IMR-90 (cell line): ENCODE results near the gene MTUS2. TPM values are rescaled to one million over a fixed set of nuclear protein-coding genes. Genes with fewer than 3 reads are reported as not detected.

Experiments
- ATAC-seq: fragments of 200-7000 bp; cut with Tn5 transposase; 2 replicates; pipeline ENCODE4 v1.9.1; 2020; ENCODE audit warnings: low read depth, mild to moderate bottlenecking, moderate library complexity
- BruUV-seq: library from RNA; stranded (reverse); fragments of 400-500 nt; replicated peaks from 2 replicates; lab custom pipeline; 2021; lab: Mats Ljungman, UMichigan
- CTCF ChIA-PET: fragments of 300-600 bp; formaldehyde crosslinking; extraction: SDS; loops from one replicate; lab custom pipeline; 2021; ENCODE audit warnings: antibody characterized with exemption; lab: Yijun Ruan, JAX
- POLR2A ChIA-PET: fragments of 300-600 bp; sonication (Branson Sonifier 250); formaldehyde crosslinking; loops from one replicate; lab custom pipeline; 2022; ENCODE audit warnings: antibody characterized with exemption; ENCODE audit not compliant: unreplicated experiment; lab: Charles Lee
- DNase-seq: peaks from one replicate; pipeline ENCODE4 v3.0.0; 2013
- H2AFZ ChIP-seq: replicated peaks from 2 replicates; pipeline ENCODE3; 2013; ENCODE audit warnings: low read length, mild to moderate bottlenecking; ENCODE audit not compliant: poor library complexity
- H2AK5ac ChIP-seq: 2 replicates; pipeline ENCODE4 v1.6.1; 2013; ENCODE audit warnings: low read depth, low read length, inconsistent platforms
- H2AK9ac ChIP-seq: replicated peaks from 2 replicates; pipeline ENCODE3; 2013; ENCODE audit warnings: mild to moderate bottlenecking, low read depth, low read length, moderate library complexity; ENCODE audit not compliant: poor library complexity
- H2BK120ac ChIP-seq: 2 replicates; pipeline ENCODE4 v1.6.1; 2013; ENCODE audit warnings: low read depth, low read length, inconsistent platforms
- H2BK15ac ChIP-seq: 3 replicates; pipeline ENCODE4 v1.6.1; 2013; ENCODE audit warnings: low read depth, low read length, inconsistent platforms
- H2BK20ac ChIP-seq: 2 replicates; pipeline ENCODE4 v1.6.1; 2013; ENCODE audit warnings: low read depth, mild to moderate bottlenecking, inconsistent platforms, low read length, moderate library complexity
- H2BK5ac ChIP-seq: 2 replicates; pipeline ENCODE4 v1.6.1; 2013; ENCODE audit warnings: mild to moderate bottlenecking, low read depth, low read length, inconsistent platforms; ENCODE audit not compliant: poor library complexity, severe bottlenecking
- H3K14ac ChIP-seq: replicated peaks from 2 replicates; pipeline ENCODE4 v1.6.1; 2013; ENCODE audit warnings: low read depth, low read length, inconsistent platforms
- H3K18ac ChIP-seq: 2 replicates; pipeline ENCODE4 v1.6.1; 2013; ENCODE audit warnings: low read depth, low read length, control low read depth
- H3K23ac ChIP-seq: 2 replicates; pipeline ENCODE4 v1.6.1; 2013; ENCODE audit warnings: low read depth, low read length, inconsistent platforms
- H3K27ac ChIP-seq: 2 replicates; pipeline ENCODE4 v1.5.1; 2013; ENCODE audit warnings: mild to moderate bottlenecking, control low read depth, low read length; ENCODE audit not compliant: insufficient read depth
- H3K27me3 ChIP-seq: 2 replicates; pipeline ENCODE4 v1.6.1; 2013; ENCODE audit warnings: low read length; ENCODE audit not compliant: control insufficient read depth, insufficient read depth
- H3K36me3 ChIP-seq: 2 replicates; pipeline ENCODE4 v1.6.1; 2013; ENCODE audit warnings: low read length, mixed read lengths; ENCODE audit not compliant: control insufficient read depth, insufficient read depth
- H3K4ac ChIP-seq: 2 replicates; pipeline ENCODE4 v1.6.1; 2013; ENCODE audit warnings: low read depth, low read length, inconsistent platforms
- H3K4me1 ChIP-seq: 2 replicates; pipeline ENCODE4 v1.6.1; 2013; ENCODE audit warnings: low read length, mixed read lengths; ENCODE audit not compliant: control insufficient read depth, insufficient read depth
- H3K4me2 ChIP-seq: 2 replicates; pipeline ENCODE4 v1.6.1; 2013; ENCODE audit warnings: low read depth, mild to moderate bottlenecking, control low read depth, low read length, moderate library complexity
- H3K4me3 ChIP-seq: 2 replicates; pipeline ENCODE4 v1.5.1; 2013; ENCODE audit warnings: low read depth, mild to moderate bottlenecking, control low read depth, low read length, moderate library complexity; ENCODE audit not compliant: insufficient read depth
- H3K56ac ChIP-seq: 2 replicates; pipeline ENCODE4 v1.6.1; 2013; ENCODE audit warnings: low read length, inconsistent platforms; ENCODE audit not compliant: insufficient read depth; ENCODE audit errors: extremely low read depth
- H3K79me1 ChIP-seq, 2 experiments: 2 replicates each; pipeline ENCODE4 v1.6.1; 2013; ENCODE audit warnings: low read length in 2 of 2, inconsistent platforms in 1 of 2, low read depth in 1 of 2
- H3K9ac ChIP-seq: 2 replicates; pipeline ENCODE4 v1.6.1; 2013; ENCODE audit warnings: low read depth, low read length, control low read depth
- H3K9me1 ChIP-seq: 2 replicates; pipeline ENCODE4 v1.6.1; 2013; ENCODE audit warnings: low read length, inconsistent platforms; ENCODE audit not compliant: insufficient read depth
- H3K9me3 ChIP-seq: 2 replicates; pipeline ENCODE4 v1.6.1; 2013; ENCODE audit warnings: low read length; ENCODE audit not compliant: control insufficient read depth, insufficient read depth
- H4K20me1 ChIP-seq: 2 replicates; pipeline ENCODE4 v1.6.1; 2013; ENCODE audit warnings: low read length, inconsistent platforms; ENCODE audit not compliant: insufficient read depth
- H4K5ac ChIP-seq: 2 replicates; pipeline ENCODE4 v1.6.1; 2013; ENCODE audit warnings: mild to moderate bottlenecking, low read depth, low read length, control low read depth
- H4K8ac ChIP-seq, 2 experiments: 2 replicates each; pipeline ENCODE4 v1.6.1; 2013; ENCODE audit warnings: low read depth in 2 of 2, low read length in 2 of 2, control low read depth in 1 of 2, inconsistent platforms in 1 of 2
- H4K91ac ChIP-seq: 2 replicates; pipeline ENCODE4 v1.6.1; 2013; ENCODE audit warnings: low read depth, low read length, inconsistent platforms; ENCODE audit not compliant: insufficient read depth
- CTCF ChIP-seq: conservative IDR thresholded peaks from 2 replicates; pipeline ENCODE4 v1.5.1; 2012; ENCODE audit warnings: mild to moderate bottlenecking, low read depth, low read length, improper control_type of control experiment
- FOS ChIP-seq: fragments of 150-350 bp; IDR thresholded peaks from 2 replicates; pipeline ENCODE4 v1.6.1; 2016; ENCODE audit warnings: low read depth, low read length
- MAZ ChIP-seq: IDR thresholded peaks from 2 replicates; pipeline ENCODE4 v1.6.1; 2012; ENCODE audit warnings: low read depth, mild to moderate bottlenecking, low read length, improper control_type of control experiment, moderate library complexity, borderline replicate concordance
- MXI1 ChIP-seq: IDR thresholded peaks from 2 replicates; pipeline ENCODE4 v1.6.1; 2012; ENCODE audit warnings: low read depth, mild to moderate bottlenecking, low read length, moderate library complexity, borderline replicate concordance
- NFE2L2 ChIP-seq: fragments of 150-350 bp; IDR thresholded peaks from 2 replicates; pipeline ENCODE4 v1.6.1; 2016; ENCODE audit warnings: low read depth, mild to moderate bottlenecking, low read length
- RAD21 ChIP-seq: IDR thresholded peaks from 2 replicates; pipeline ENCODE4 v1.6.1; 2012; ENCODE audit warnings: low read length, improper control_type of control experiment
- RFX5 ChIP-seq: IDR thresholded peaks from 2 replicates; pipeline ENCODE4 v1.8.0; 2012; ENCODE audit warnings: low read depth, mild to moderate bottlenecking, low read length, moderate library complexity
- SMC3 ChIP-seq: fragments of 150-350 bp; IDR thresholded peaks from 2 replicates; pipeline ENCODE4 v1.6.1; 2016; ENCODE audit warnings: low read depth, mild to moderate bottlenecking, antibody characterized with exemption, low read length, moderate library complexity
- WGBS, 2 experiments: methylation state at CpG; one replicate each; pipeline versions ENCODE4 v1.1.5 to v1.1.7; 2013; ENCODE audit warnings: missing lambda C conversion rate in 2 of 2; ENCODE audit not compliant: insufficient read length in 1 of 2; ENCODE audit errors: extremely low coverage in 2 of 2; 5-methylcytosine and 5-hydroxymethylcytosine counted together
- dilution Hi-C: fragments of 300-500 bp; cut with HindIII; formaldehyde crosslinking; loops from one replicate; pipeline ENCODE4 v1.14.3; 2018; ENCODE audit warnings: low sequenced_read_pairs; ENCODE audit not compliant: unreplicated experiment
- in situ Hi-C: fragments of 300-500 bp; cut with MboI; formaldehyde crosslinking; loops from 3 replicates; pipeline ENCODE4 v1.14.3; 2019; ENCODE audit warnings: low sequenced_read_pairs, inconsistent platforms, mixed read lengths
- intact Hi-C: fragments of 100-400 bp; cut with micrococcal nuclease; formaldehyde crosslinking; loops from 2 replicates; pipeline ENCODE4 v1.10.0; 2022
- polyA plus RNA-seq, 3 experiments: library from polyadenylated mRNA; depleted of rRNA; stranded (reverse); fragments of >200 nt; gene quantifications; 2 replicates each; pipeline ENCODE4 v1.2.3, GENCODE V29; 2012; ENCODE audit warnings: low replicate concordance in 1 of 3
- total RNA-seq: library from RNA; depleted of rRNA; stranded (reverse); fragments of >200 nt; gene quantifications from 2 replicates; pipeline ENCODE4 v1.2.3, GENCODE V29; 2012

MTUS2 gene
- total and polyA plus RNA-seq, 2 of the 4 experiments (the other 2 are of a cell fraction) = under 0.01 to 0.02 TPM

- Histone ChIP-seq H3K4me3 (no peak overlapping the region), H3K27ac (no peak overlapping the region), H3K4me2 (no peak overlapping the region), H3K14ac (no peak overlapping the region), H3K18ac (no peak overlapping the region), H2AK5ac (no peak overlapping the region), H2AFZ (no peak overlapping the region), H3K9me3 (peaks cover 11% of the 10 kb centered on the region; the same call in 1 of the 2 replicates), H4K8ac (no peak overlapping the region), H2BK120ac (no peak overlapping the region), H2BK5ac (no peak overlapping the region), H3K27me3 (no peaks in the 10 kb centered on the region), H3K4me1 (no peaks in the 10 kb centered on the region), H2BK20ac (no peak overlapping the region), H4K91ac (no peak overlapping the region), H2AK9ac (no peak overlapping the region), H2BK15ac (no peak overlapping the region), H3K4ac (no peak overlapping the region), H4K5ac (no peak overlapping the region), H3K9me1 (no peaks in the 10 kb centered on the region), H3K36me3 (no peaks in the 10 kb centered on the region), H3K56ac (no peak overlapping the region), H3K79me1 (no peaks in the 10 kb centered on the region), H3K9ac (no peak overlapping the region), H4K20me1 (no peaks in the 10 kb centered on the region), H3K23ac (no peak overlapping the region)
- no CpG with 5 or more reads among the region's 11 CpGs for WGBS, 2 experiments
- ATAC-seq (no peak), DNase-seq (no peak)
- dilution Hi-C loops = no loop called here
- in situ Hi-C loops = no loop called here
- no TSS peak for BruUV-seq
- CTCF ChIA-PET = no interaction called here
- intact Hi-C loops = no loop called here
- POLR2A ChIA-PET = no interaction called here
- TF ChIP-seq NFE2L2 (no peak), RAD21 (no peak), MXI1 (no peak), MAZ (no peak), RFX5 (no peak), FOS (no peak), CTCF (no peak), SMC3 (no peak)
These were observed 218.6 kb downstream of the MTUS2 start for GRCh38 chr13:29038700-29039099.
